ENCODE results near the gene PPM1G.
A peak's percentile ranks its signal among the peaks of the same experiment; 100 is the strongest.

PPM1G gene

GRCh38 chr2:27412419-27413152 lies 3.2 kb upstream of the PPM1G start:
- DNase-seq, result no peak

- DNase-seq, result peak in 1 of 2 donors; percentile 30
Measured at GRCh38 chr2:27408601-27409320, 630 bp downstream of the PPM1G start.

- DNase-seq, result no peak
Measured at GRCh38 chr2:27407798-27408491, 1.4 kb downstream of the PPM1G start.

- DNase-seq, result no peak
Measured at GRCh38 chr2:27400348-27401135, 8.8 kb downstream of the PPM1G start.

- no peak for DNase-seq
Measured at GRCh38 chr2:27398962-27399361, 10.4 kb downstream of the PPM1G start.

- DNase-seq, result no peak
Measured at GRCh38 chr2:27393225-27393624, 16.2 kb downstream of the PPM1G start.

GRCh38 chr2:27390822-27391679 lies 18.3 kb downstream of the PPM1G start:
- DNase-seq, result no peak

- no peak for DNase-seq
Measured at GRCh38 chr2:27381577-27382181, 27.7 kb downstream of the PPM1G start.

- DNase-seq, result peak; percentile 84 to 86
Measured at GRCh38 chr2:27380626-27381545, 28.5 kb downstream of the PPM1G start, which contains the start of gene ZNF513. Gene ZNF513, minus strand, starts transcription at chr2:27380734. Its CDS starts 208 bp downstream, at chr2:27380526.

- DNase-seq, result peak in 1 of 2 donors; percentile 38
Measured at GRCh38 chr2:27379836-27380625, 29.4 kb downstream of the PPM1G start.

GRCh38 chr2:27379383-27379835 lies 30.0 kb downstream of the PPM1G start:
- no peak for DNase-seq

- DNase-seq, result no peak
Measured at GRCh38 chr2:27378809-27379290, 30.5 kb downstream of the PPM1G start.

- DNase-seq, result no peak
Measured at GRCh38 chr2:27378096-27378808, 31.1 kb downstream of the PPM1G start.

- no peak for DNase-seq
Measured at GRCh38 chr2:27377618-27378095, 31.7 kb downstream of the PPM1G start.

GRCh38 chr2:27376866-27377617 lies 32.3 kb downstream of the PPM1G start:
- no peak for DNase-seq

- DNase-seq, result no peak
Measured at GRCh38 chr2:27376151-27376865, 33.1 kb downstream of the PPM1G start.

All from stimulated activated CD4-positive, alpha-beta T cell treated with anti-CD3 and anti-CD28 coated beads, Interleukin-2, amount 100 ng/mL, for 48 hours (primary cell).